ENCODE data around the gene PPFIA2.

PPFIA2 gene

DNA sequence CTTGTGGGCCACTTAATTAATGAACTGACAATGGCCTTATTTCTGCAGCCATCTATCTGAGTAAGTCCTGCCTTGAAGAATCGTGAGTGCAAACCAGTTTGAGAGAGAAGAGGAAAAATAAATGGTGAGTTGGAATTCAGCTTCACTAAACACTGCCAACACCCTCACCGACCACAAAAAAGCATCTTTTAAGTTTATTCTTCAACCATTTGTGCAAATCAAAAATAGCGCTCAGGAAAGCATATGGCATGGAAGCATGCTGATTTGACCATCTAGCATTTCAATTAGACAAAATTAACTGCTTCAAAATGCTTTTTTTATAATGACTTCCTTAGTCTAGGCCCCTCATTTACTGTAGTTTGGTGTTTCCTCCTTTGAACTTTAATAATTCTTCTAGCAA, 294.0 kb downstream of the PPFIA2 start:
- no peak for DNase-seq (ENCODE audit: extremely low read depth in 1 of 2, low read depth in 1 of 2)

DNA sequence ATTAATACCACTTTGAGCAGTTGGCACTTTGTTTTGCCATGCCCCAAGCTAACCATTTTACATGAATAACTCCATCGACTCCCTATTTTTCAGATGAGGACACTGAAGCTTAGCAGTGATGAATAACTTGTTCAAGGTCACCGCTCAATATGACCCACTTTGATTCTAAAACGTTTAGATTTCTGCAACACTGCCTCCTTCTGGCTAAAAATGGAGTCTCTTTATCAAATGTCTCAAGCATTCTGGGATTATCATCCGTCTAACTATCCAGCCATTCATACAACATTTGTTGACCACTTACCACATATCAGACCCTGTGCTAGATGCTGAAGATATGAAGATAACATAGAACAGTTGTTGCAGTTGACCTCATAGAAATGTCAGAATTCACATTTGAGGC, 298.0 kb downstream of the PPFIA2 start:
- no peak for DNase-seq (ENCODE audit: extremely low read depth in 1 of 2, low read depth in 1 of 2)

DNA sequence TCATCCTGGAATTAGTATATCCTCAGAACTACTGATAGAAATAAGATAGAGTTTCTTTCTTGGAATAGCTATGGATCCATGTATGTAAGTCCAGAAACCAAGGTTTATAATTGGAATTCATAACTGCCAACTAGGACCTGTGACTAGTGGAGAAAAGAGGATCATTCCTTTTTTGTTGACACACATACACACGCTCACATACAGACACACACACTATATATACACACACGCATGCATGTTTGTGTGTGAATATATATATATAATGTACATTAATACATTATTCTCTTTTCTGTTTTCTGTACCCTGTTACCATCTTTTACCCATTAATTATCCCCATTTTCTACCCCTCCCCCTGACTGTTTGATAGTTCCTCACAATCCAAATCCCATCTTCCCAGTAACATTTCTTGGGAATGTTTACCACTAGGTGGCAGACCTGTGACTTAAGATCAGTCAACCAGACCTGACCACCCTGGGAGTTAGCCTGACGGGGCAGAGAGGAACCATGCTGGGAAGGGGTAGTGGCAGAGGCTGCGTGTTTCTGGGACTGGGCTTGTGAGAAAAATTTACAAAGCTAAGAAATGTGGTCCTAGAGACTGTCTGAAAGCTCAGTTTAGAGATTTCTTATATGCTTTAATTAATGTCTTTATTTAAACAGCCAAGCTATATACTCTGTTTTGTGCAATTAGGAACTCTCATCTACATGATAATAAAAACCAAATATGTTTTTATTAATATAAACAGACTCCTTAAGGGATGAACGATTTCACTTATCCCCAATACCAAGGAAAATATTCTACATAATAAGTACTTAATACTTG, 308.0 kb downstream of the PPFIA2 start:
- DNase-seq (ENCODE audit: extremely low read depth in 1 of 2, low read depth in 1 of 2) = no peak

DNA sequence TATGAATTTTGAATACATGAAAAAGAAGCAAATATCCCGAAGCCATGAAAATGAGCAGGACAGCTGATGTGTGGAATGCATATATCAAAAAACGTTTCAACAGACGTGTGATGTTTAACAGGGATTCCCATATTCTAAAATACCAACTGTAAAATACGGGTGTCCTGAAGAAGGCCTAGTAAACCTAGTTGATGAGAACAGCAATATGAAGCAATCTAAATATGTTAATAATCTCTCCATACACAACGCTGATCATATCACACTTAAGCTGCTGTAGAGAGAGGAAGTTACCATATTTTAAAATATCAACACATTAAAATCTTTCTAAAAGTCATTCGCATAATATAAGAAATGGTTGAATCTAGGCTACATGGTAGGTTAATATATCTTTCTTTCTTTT, 317.5 kb downstream of the PPFIA2 start:
- DNase-seq (ENCODE audit: extremely low read depth in 1 of 2, low read depth in 1 of 2) = no peak

DNA sequence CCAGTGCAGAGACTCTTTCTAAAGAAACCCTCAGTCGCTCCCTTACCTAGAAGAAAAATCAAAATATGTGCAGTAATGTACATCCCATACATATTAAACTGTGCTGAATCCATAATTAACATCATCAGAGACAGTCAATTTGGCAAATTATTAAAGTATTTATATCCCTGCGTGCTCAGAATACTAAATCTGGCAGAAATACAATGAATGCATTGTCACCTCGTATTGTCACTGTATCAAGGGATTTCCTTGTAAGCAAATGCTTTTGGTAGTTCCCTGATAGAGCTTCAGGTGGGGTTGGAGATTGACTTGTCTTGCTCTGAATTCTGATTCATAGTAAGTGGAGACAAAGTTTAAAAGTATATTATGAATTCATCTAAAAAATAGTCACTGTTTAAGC, 319.1 kb downstream of the PPFIA2 start:
- DNase-seq (ENCODE audit: extremely low read depth in 1 of 2, low read depth in 1 of 2) = no peak

DNA sequence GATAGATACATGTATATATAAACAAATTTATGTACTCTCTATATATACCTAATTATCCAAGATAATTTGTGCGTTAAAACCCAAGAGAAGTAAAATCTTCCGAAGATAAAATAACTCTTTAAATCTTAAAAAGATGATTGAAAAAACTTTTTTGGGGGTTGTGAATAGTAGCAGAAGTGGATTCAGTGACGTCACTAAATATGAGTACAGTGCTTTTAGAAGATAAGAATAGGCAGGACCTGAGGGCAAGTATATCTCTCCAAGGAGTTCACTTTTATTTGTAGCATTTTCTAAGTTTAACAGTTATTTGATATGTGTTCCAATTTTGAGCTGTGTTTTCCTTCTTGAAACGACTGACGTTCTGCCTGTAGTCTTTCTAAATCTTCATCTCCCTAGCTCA, 319.8 kb downstream of the PPFIA2 start:
- no peak for DNase-seq (ENCODE audit: extremely low read depth in 1 of 2, low read depth in 1 of 2)

DNA sequence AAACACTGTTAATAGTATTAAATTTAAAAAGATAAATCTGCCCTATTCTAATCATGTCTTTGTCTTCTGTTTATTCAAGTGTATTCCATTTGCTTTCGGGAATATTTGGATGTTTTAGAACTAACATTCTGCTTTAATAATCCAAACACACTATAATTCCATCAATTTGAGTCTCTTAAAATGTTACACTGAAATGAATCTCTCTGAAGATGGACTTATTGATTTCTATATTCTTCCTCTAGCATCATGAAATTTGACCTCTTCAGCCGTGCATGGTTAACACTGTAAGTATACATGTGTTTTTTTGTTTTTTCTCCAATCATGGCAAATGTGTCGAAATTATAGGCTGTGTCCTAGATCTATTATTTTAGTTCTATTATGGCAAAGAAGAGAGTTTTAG, 342.1 kb downstream of the PPFIA2 start:
- no peak for DNase-seq (ENCODE audit: extremely low read depth in 1 of 2, low read depth in 1 of 2)

DNA sequence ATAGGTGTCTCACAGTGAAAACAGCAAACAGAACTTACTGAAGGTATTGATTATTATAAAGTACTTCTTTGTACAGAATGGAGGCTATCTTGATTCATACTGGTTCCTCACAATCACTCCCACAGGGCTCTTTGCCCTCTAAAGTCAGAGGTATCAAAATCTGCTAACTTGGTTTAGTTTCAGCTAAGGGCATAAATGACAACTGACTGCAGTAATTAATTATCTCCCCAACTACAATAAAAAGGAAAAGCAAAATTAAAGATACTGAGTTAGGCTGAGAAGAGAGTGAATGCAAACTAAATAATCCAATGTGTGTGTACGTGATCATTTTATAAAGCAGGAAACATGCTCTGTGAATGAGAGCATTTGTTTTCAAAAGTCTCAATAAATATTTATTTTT, 342.6 kb downstream of the PPFIA2 start:
- DNase-seq (ENCODE audit: extremely low read depth in 1 of 2, low read depth in 1 of 2) = no peak

DNA sequence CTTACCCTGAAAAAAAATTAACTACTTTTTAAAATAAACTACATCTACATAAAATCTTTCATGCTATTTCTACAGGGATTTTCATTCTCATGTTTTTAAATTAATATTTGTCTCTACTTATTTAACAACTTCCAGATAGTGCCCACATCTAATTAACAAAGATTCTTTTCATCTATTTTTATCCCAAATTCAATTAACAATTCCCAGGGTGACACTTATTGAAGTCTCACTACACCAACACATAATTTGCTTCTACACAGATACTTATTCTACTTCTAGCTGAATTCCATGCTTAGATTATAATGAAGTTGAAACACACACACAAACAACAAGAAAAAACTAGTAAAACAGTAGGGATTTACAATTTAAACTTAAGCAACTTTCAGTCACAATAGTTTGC, 344.7 kb downstream of the PPFIA2 start:
- no peak for DNase-seq (ENCODE audit: extremely low read depth in 1 of 2, low read depth in 1 of 2)

DNA sequence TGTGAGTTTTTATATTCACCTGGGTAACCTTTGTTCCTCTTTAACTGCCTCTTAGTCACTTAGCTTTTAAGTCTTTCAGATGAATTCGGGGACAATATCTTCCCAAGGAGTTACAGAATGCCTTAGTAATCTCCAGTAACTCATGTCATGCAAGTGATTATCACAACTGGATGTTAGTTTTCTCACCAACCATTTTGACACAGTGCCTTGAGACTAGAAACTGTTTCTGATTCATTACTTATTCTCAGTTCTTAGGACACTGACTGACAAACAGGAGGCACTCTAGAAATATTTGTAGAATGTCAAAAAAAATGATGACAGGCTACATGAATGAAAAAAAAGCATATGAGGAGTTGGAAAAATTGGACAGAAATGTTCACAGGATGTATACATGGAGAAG, 346.2 kb downstream of the PPFIA2 start:
- DNase-seq (ENCODE audit: extremely low read depth in 1 of 2, low read depth in 1 of 2) = no peak

DNA sequence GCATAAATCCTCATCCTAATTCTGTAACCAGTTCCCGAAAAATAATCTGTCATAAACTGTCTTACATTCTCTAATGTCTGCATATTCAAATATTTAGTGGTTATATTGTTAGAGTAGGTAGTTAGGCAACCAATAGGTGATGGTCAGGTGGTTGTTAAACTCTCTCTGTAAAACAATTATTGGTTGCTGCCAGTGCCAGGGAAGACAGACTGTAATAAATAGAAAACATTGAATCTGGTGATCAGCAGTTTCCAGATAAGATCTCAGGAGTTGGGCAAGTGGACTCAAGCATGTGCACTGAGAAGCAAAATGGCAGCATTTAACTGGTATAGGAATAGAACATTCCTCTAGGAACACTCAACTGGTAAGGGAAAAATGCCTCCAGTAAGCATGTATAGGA, 355.8 kb downstream of the PPFIA2 start:
- DNase-seq (ENCODE audit: extremely low read depth in 1 of 2, low read depth in 1 of 2) = no peak

DNA sequence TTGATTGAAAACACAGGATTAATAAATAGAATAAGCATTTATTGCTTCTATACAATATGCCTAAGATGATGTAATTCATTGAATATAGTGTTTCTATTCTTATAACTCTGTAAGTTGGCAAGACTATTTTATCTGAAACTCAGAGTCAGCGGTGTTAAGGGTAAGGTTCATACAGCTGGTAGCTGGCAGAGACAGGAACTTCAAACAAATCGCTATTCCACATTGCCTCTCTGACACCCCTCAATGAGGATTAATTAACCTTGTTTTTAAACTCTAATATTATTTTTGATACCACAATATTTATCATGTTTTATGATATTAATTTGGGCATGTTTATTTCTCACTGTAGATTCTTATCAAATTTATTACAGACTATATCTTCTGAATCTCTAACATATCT, 357.9 kb downstream of the PPFIA2 start:
- no peak for DNase-seq (ENCODE audit: extremely low read depth in 1 of 2, low read depth in 1 of 2)

DNA sequence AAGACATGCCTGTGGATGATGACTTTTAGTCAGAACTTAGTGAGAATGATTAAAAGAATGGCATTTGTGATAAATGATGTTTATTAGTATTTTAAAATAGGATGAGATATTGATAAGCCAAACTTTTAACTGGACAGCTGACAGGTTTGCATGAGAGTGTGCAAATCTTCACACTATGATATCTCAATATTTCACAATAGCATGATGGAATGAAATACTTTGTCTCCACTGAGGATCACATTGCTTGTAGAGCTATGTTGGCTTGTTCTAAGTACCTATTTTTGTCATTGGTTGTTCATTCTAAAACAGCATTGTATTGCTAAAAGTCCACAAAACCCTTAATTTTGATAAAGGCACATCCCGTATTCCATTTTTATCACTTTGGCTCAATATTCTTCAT, 359.1 kb downstream of the PPFIA2 start:
- no peak for DNase-seq (ENCODE audit: extremely low read depth in 1 of 2, low read depth in 1 of 2)

DNA sequence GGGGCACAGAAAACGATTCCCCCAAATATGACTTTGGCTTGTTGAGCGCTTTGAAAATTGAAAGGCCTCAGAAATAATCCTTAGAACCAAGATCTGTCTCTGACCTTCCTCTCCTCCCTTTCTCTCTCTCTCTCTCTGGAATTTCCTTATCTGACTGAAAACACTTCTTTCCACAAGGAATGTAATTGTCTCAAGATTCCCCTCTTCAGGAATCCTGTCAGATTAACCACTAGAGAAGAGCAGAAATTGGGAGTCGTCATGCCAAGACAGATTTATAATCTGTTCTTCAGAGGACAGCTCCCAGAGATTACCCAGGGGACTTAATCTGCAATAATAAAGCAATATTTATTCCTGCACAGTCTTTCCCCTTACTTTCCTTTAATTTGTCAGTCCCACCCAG, 363.7 kb downstream of the PPFIA2 start:
- DNase-seq (ENCODE audit: extremely low read depth in 1 of 2, low read depth in 1 of 2) = no peak

DNA sequence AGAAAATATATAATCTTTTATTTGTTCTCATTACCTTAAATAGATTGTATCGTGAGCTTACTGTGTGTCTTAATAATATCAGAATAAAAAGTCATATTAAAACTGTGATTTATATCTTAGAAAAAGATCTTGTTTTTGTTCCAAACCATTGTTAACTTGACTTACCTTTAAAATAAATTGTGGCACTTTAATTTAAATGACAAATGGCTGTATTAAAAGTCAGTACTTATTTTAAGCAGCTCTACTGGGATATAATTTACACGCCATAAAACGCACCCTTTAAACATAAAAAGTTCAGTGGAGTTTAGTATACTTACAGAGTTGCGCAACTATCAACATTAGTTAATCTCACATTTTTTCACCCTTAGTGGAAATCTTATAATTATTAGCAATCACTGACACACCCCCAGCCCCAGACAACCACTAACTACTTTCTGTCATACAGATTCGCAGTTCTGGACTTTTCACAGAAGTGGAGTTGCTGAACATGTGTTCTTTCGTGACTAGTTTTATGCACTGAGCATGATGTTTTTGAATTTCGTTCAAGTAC, 369.5 kb downstream of the PPFIA2 start:
- DNase-seq (ENCODE audit: extremely low read depth in 1 of 2, low read depth in 1 of 2) = no peak

DNA sequence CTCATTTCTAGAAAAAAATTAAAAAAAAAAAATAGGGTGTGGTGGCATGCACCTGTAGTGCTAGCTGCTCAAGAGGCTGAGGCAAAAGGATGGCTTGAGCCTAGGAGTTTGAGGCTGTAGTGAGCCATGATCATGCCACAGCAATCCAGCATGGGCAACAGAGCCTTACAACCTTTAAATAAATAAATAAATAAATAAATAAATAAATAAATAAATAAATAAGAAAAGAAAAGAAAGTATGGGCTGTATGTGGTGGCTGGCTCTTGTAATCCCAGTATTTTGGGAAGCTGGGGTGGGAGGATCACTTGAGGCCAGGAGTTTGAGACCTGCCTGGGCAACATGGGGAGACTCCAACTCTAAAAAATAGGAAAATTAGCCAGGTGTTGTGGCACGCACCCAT, 373.0 kb downstream of the PPFIA2 start:
- DNase-seq (ENCODE audit: extremely low read depth in 1 of 2, low read depth in 1 of 2) = no peak

DNA sequence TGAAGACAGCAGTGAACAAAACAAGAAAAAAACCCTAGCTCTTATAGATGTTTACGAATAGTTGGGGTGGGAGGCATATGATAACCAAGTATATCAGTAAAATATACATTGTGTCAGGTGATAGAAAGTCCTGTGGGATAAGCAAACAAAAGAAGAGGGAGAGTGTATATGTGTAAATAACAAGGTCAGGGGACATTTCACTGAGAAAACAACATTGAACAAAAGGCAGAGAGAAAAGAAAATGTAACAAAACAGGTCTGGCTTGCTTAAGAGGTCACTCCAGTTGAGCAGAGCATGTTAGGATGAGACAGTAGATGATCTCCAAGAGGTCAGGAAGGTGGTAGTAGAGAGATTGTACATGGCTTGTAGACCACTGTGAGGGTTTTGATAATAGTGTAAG, 377.2 kb downstream of the PPFIA2 start:
- no peak for DNase-seq (ENCODE audit: extremely low read depth in 1 of 2, low read depth in 1 of 2)

DNA sequence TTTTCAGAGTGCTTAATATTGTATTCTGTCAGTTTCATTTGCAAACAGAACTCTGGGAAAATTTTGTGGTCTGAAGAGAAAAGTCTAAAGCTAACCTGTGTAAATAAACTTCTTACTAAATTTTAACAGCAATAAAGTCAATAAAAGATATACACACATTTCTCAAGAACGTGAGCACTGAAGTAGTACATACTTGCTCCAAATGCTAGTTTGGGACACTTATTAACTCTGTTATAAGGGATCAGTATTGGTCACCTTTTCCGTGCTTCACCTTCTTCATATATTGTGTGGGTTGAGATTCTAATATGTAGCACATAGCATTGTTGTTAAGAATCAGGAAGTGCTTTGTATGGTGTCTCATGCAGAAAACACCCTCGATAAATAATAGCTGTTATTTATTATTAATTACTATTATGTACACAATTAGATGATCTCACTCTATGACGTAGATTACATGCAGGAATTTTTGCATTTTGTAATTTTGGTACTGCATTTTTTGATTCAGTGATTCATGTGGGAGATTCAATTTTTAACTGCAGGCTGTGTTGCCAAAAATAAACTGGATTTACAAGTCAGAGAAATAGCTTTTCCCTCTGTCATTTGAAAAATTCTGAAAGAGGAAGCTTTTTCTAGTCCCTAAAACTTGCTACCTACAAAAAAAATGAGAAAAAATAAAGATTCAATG, 380.4 kb downstream of the PPFIA2 start:
- no peak for DNase-seq (ENCODE audit: extremely low read depth in 1 of 2, low read depth in 1 of 2)

DNA sequence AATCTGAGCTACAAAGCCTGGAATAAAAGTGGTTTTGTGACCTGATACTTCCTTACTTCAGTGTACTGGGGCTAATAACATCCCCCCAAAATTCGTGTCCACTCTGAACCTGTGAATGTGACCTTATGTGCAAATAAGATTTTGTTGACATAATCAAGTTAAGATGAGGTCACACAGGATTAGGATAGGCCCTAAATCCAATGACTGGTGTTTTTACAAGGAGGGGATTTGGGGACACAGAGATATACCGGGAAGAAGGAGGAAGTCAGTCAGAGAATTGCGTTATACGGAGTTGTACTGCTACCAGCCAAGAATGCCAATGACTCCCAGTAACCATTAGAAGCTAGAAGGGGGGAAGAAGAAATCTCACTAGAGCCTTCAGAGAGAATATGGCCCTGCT, 381.4 kb downstream of the PPFIA2 start:
- no peak for DNase-seq (ENCODE audit: extremely low read depth in 1 of 2, low read depth in 1 of 2)

DNA sequence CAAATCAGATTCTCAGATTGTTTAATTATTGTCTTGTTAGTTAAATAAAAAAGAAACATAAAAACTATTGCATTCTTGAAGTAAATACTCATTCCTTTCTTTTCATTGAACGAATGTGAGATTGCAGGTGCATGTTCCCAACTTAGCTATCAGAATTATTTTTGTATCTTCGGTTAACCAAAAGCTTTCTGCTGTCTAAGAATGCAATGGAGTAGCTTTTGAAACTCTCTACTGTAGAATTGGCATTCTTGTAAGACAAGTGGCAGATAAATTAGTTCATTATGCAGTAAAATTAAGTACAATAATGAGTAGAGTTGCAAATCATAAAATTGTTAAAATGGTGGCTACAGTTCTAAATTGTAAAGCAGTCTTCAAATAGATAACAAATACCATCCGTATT, 383.2 kb downstream of the PPFIA2 start:
- DNase-seq (ENCODE audit: extremely low read depth in 1 of 2, low read depth in 1 of 2) = no peak

DNA sequence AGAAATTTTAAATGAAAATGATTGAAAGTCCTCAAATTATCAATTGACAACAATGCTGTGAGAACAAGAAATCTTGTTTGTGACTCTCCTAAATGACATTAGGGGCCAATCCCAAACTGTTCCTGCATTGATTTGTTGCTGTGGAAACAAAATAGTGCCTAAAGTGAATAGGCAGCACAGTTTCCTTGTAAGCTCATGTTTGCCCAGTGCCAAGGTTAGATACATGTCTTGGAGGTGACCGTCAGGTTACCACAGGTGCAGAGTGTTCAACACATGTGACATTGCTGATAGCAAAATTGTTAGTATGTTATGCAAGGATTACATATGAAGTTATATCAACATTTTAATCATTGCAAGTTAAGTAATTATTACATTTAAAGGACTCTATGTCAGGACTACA, 388.7 kb downstream of the PPFIA2 start:
- DNase-seq (ENCODE audit: extremely low read depth in 1 of 2, low read depth in 1 of 2) = no peak

DNA sequence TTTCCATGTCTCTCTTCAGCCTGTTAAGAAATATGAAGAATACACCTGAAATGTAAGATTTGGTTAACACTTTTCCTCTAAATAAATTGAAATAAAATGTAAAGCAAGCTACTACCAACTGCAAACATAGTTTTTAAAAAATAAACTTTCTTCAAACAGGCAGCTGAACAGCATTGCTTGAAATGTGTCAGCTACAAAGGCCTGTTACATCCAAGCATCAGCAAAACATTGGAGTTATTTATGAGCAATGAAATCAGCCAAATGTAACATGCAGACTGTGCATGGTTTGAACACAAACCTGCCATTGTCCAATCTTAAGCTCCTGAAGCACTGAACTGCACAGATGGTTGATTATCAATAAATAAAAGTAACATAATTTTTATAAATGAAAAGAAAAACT, 390.0 kb downstream of the PPFIA2 start:
- no peak for DNase-seq (ENCODE audit: extremely low read depth in 1 of 2, low read depth in 1 of 2)

All from activated CD8-positive, alpha-beta memory T cell treated with anti-CD3 and anti-CD28 coated beads for 1 hour (primary cell).